Measurements from ENCODE around the gene CLIP2. TPM values are rescaled to one million over a fixed set of nuclear protein-coding genes. Genes with fewer than 3 reads are reported as not detected.

CLIP2 gene
- total and polyA plus RNA-seq, 2 of the 4 experiments (the other 2 are of a cell fraction): 18.1 to 20.7 TPM

GRCh38 chr7:74269757-74270277 is 19.4 kb upstream of the CLIP2 start:
- H3K4me3 ChIP-seq (ENCODE audit: insufficient read depth, low read depth, low read length): peak overlapping the region; percentile 27
- H2BK120ac ChIP-seq (ENCODE audit: low read depth, low read length): peak overlapping the region; percentile 78; the same call in 1 of the 2 replicates
- ChIA-PET POLR2A (ENCODE audit: unreplicated experiment) (no interaction called here), CTCF (no interaction called here)
- no peak overlapping the region for H4K91ac ChIP-seq (ENCODE audit: insufficient read depth, low read depth, low read length)
- H3K56ac ChIP-seq (ENCODE audit: extremely low read depth, insufficient read depth, low read length): no peak overlapping the region
- peak overlapping the region; percentile 45; the same call in 1 of the 2 replicates for H3K4ac ChIP-seq (ENCODE audit: low read depth, low read length)
- H2AFZ ChIP-seq (replicated peaks; ENCODE audit: low read length, poor library complexity): peak overlapping the region; percentile 80
- intact Hi-C loops (cut with micrococcal nuclease) (loop anchor here (1.0 kb wide), 1 partner anchor 18 kb away; no protein-coding TSS in a partner anchor), dilution Hi-C loops (cut with HindIII; ENCODE audit: low sequenced_read_pairs, unreplicated experiment) (no loop called here), in situ Hi-C loops (cut with MboI; ENCODE audit: low sequenced_read_pairs) (no loop called here)
- H3K4me1 ChIP-seq (ENCODE audit: control insufficient read depth, insufficient read depth, low read length): peaks cover 7% of the 10 kb centered on the region
- peak overlapping the region; percentile 66 for H3K4me2 ChIP-seq (ENCODE audit: low read depth, low read length)
- H3K23ac ChIP-seq (ENCODE audit: low read depth, low read length): no peak overlapping the region
- H4K8ac ChIP-seq (ENCODE audit: low read depth in 2 of 2, low read length in 2 of 2): peak overlapping the region in 1 of 2 experiments; percentile 77; a peak in 1 of 4 replicates
- BruUV-seq (replicated peaks): no TSS peak
- peaks cover 3% of the 10 kb centered on the region; the same call in 1 of the 2 replicates for H4K20me1 ChIP-seq (ENCODE audit: insufficient read depth, low read length)
- no peak overlapping the region for H3K14ac ChIP-seq (replicated peaks; ENCODE audit: low read depth, low read length)
- no peaks in the 10 kb centered on the region for H3K9me3 ChIP-seq (ENCODE audit: control insufficient read depth, insufficient read depth, low read length)
- H3K27ac ChIP-seq (ENCODE audit: insufficient read depth, low read length): peak overlapping the region; percentile 12
- no peak overlapping the region for H2BK5ac ChIP-seq (ENCODE audit: low read depth, low read length, poor library complexity, severe bottlenecking)
- H2AK9ac ChIP-seq (replicated peaks; ENCODE audit: low read depth, low read length, poor library complexity): no peak overlapping the region
- ATAC-seq (ENCODE audit: low read depth): peak; percentile 2; the same call in 1 of the 2 replicates
- H4K5ac ChIP-seq (ENCODE audit: low read depth, low read length): peak overlapping the region; percentile 4; the same call in 1 of the 2 replicates
- H3K9me1 ChIP-seq (ENCODE audit: insufficient read depth, low read length): no peaks in the 10 kb centered on the region; the same call in 1 of the 2 replicates
- H3K36me3 ChIP-seq (ENCODE audit: control insufficient read depth, insufficient read depth, low read length): no peaks in the 10 kb centered on the region
- H3K27me3 ChIP-seq (ENCODE audit: control insufficient read depth, insufficient read depth, low read length): no peaks in the 10 kb centered on the region
- H3K79me1 ChIP-seq (ENCODE audit: low read depth in 1 of 2, low read length in 2 of 2): no peaks in the 10 kb centered on the region; a peak in 1 of 4 replicates
- H2BK15ac ChIP-seq (ENCODE audit: low read depth, low read length): no peak overlapping the region
- peak overlapping the region; percentile 6; the same call in 1 of the 2 replicates for H3K18ac ChIP-seq (ENCODE audit: low read depth, low read length)
- H2BK20ac ChIP-seq (ENCODE audit: low read depth, low read length): 0 out of 2 replicates have a peak overlapping the region, but pooled peaks have one; percentile 76
- no peak overlapping the region for H3K9ac ChIP-seq (ENCODE audit: low read depth, low read length)
- no CpG with 5 or more reads among the region's 17 CpGs for WGBS, 2 experiments (ENCODE audit: extremely low coverage in 2 of 2, insufficient read length in 1 of 2)
- no peak overlapping the region for H2AK5ac ChIP-seq (ENCODE audit: low read depth, low read length)
- DNase-seq: peak; percentile 74
- TF ChIP-seq MXI1 (IDR thresholded peaks at IDR 0.05; ENCODE audit: borderline replicate concordance, low read depth, low read length) (no peak), NFE2L2 (IDR thresholded peaks at IDR 0.05; ENCODE audit: low read depth, low read length) (no peak), CHD1 (IDR thresholded peaks at IDR 0.05; ENCODE audit: low read depth, low read length) (no peak), ELK1 (IDR thresholded peaks at IDR 0.05; ENCODE audit: borderline replicate concordance, low read depth, low read length) (no peak), SMC3 (IDR thresholded peaks at IDR 0.05; ENCODE audit: low read depth, low read length) (peak; percentile 23), MAFK (IDR thresholded peaks at IDR 0.05; ENCODE audit: low read depth, low read length) (no peak), CEBPB (IDR thresholded peaks at IDR 0.05; ENCODE audit: low read depth, low read length) (peak; percentile 84), RCOR1 (IDR thresholded peaks at IDR 0.05; ENCODE audit: insufficient replicate concordance, low read length) (no peak), FOS (IDR thresholded peaks at IDR 0.05; ENCODE audit: low read depth, low read length) (peak; percentile 35; the same call in 1 of the 2 replicates), MAZ (IDR thresholded peaks at IDR 0.05; ENCODE audit: borderline replicate concordance, low read depth, low read length) (peak; percentile 58; the same call in 1 of the 2 replicates), POLR2A (IDR thresholded peaks at IDR 0.05; ENCODE audit: low read depth, low read length) (no peak), CTCF (conservative IDR thresholded peaks at IDR 0.05; ENCODE audit: low read depth, low read length) (no peak), RFX5 (IDR thresholded peaks at IDR 0.05; ENCODE audit: low read depth, low read length) (no peak), BHLHE40 (IDR thresholded peaks at IDR 0.05; ENCODE audit: low read depth, low read length) (no peak)
- TF ChIP-seq, protein P1, sequence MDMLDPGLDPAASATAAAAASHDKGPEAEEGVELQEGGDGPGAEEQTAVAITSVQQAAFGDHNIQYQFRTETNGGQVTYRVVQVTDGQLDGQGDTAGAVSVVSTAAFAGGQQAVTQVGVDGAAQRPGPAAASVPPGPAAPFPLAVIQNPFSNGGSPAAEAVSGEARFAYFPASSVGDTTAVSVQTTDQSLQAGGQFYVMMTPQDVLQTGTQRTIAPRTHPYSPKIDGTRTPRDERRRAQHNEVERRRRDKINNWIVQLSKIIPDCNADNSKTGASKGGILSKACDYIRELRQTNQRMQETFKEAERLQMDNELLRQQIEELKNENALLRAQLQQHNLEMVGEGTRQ (IDR thresholded peaks at IDR 0.05; ENCODE audit: low read depth, low read length): no peak
